ENCODE measurements around the gene LGALS7B. TPM values are rescaled to one million over a fixed set of nuclear protein-coding genes. Genes with fewer than 3 reads are reported as not detected.

LGALS7B gene
- total RNA-seq, 1 experiment from 2014 or later: 3.6 TPM

- no peaks in the 10 kb centered on the region for H3K9me3 ChIP-seq (ENCODE audit: control insufficient read depth, insufficient read depth, low read depth, low read length)
- DNase-seq (ENCODE audit: low read depth, low spot score) (no peak), ATAC-seq (no peak)
- no peak overlapping the region for H3K4me3 ChIP-seq (ENCODE audit: low read depth in 2 of 2, low read length in 2 of 2)
- no peaks in the 10 kb centered on the region for H3K36me3 ChIP-seq (ENCODE audit: control insufficient read depth, insufficient read depth, low read length)
- ChIA-PET CTCF (interaction anchor here (0.7 kb wide), 1 partner anchor 794 kb away, joined by 13 read pairs; no protein-coding TSS in a partner anchor), POLR2A (interaction anchor here (0.6 to 1.0 kb wide), 4 partner anchors 15 to 177 kb away, joined by 3 to 7 read pairs (median 4); no protein-coding TSS in a partner anchor)
- peaks cover 4% of the 10 kb centered on the region; the same call in 1 of the 2 replicates for H3K4me1 ChIP-seq (ENCODE audit: control insufficient read depth, insufficient read depth, low read length)
- BruUV-seq (replicated peaks): no TSS peak
- H3K27ac ChIP-seq (ENCODE audit: low read length): no peak overlapping the region
- no peaks in the 10 kb centered on the region for H3K27me3 ChIP-seq (ENCODE audit: control insufficient read depth, insufficient read depth, low read length)
- no peak for TF ChIP-seq CTCF (IDR thresholded peaks at IDR 0.05)
- TF ChIP-seq REST (IDR thresholded peaks at IDR 0.05; ENCODE audit: insufficient read depth in 1 of 2, low read depth in 2 of 2, low read length in 1 of 2): no peak
- TF ChIP-seq POLR2AphosphoS5 (IDR thresholded peaks at IDR 0.05; ENCODE audit: low read depth, low read length): no peak
- no peak for TF ChIP-seq TCF7L2 (IDR thresholded peaks at IDR 0.05; ENCODE audit: low read depth, low read length)
- TF ChIP-seq SIN3A (IDR thresholded peaks at IDR 0.05; ENCODE audit: borderline replicate concordance, insufficient read depth, low read depth, low read length): no peak
- intact Hi-C loops (cut with micrococcal nuclease; ENCODE audit: unreplicated experiment): no loop called here
- in situ Hi-C loops (cut with HindIII; ENCODE audit: low pct_unique_long_range_greater_than_20kb, low sequenced_read_pairs): no loop called here
Observed at GRCh38 chr19:38809592-38810252, 20.7 kb downstream of the LGALS7B start.

GRCh38 chr19:38812009-38812840 lies 23.2 kb downstream of the LGALS7B start:
- H3K27me3 ChIP-seq (ENCODE audit: control insufficient read depth, insufficient read depth, low read length): no peaks in the 10 kb centered on the region
- no peak overlapping the region; the same call in 1 of the 2 replicates for H3K27ac ChIP-seq (ENCODE audit: low read length)
- no peak overlapping the region for H3K4me3 ChIP-seq (ENCODE audit: low read depth in 2 of 2, low read length in 2 of 2)
- no peaks in the 10 kb centered on the region for H3K9me3 ChIP-seq (ENCODE audit: control insufficient read depth, insufficient read depth, low read depth, low read length)
- POLR2A ChIA-PET: no interaction called here
- peaks cover 3% of the 10 kb centered on the region; the same call in 1 of the 2 replicates for H3K36me3 ChIP-seq (ENCODE audit: control insufficient read depth, insufficient read depth, low read length)
- ATAC-seq (no peak), DNase-seq (ENCODE audit: low read depth, low spot score) (no peak)
- in situ Hi-C loops (cut with HindIII; ENCODE audit: low pct_unique_long_range_greater_than_20kb, low sequenced_read_pairs): no loop called here
- no TSS peak for BruUV-seq (replicated peaks)
- intact Hi-C loops (cut with micrococcal nuclease; ENCODE audit: unreplicated experiment): no loop called here
- no peak for TF ChIP-seq REST (IDR thresholded peaks at IDR 0.05; ENCODE audit: insufficient read depth in 1 of 2, low read depth in 2 of 2, low read length in 1 of 2)
- TF ChIP-seq TCF7L2 (IDR thresholded peaks at IDR 0.05; ENCODE audit: low read depth, low read length): no peak
- no peak for TF ChIP-seq POLR2AphosphoS5 (IDR thresholded peaks at IDR 0.05; ENCODE audit: low read depth, low read length)
- no peak for TF ChIP-seq CTCF (IDR thresholded peaks at IDR 0.05)
- TF ChIP-seq SIN3A (IDR thresholded peaks at IDR 0.05; ENCODE audit: borderline replicate concordance, insufficient read depth, low read depth, low read length): no peak
- CTCF ChIA-PET: interaction anchor here (0.7 kb wide), 1 partner anchor 9 kb away, joined by 4 read pairs; no protein-coding TSS in a partner anchor
- peaks cover 4% of the 10 kb centered on the region; the same call in 1 of the 2 replicates for H3K4me1 ChIP-seq (ENCODE audit: control insufficient read depth, insufficient read depth, low read length)

Data from Panc1 (cell line).